Heart left ventricle (tissue), 13 donors: ENCODE results near the gene MCF2L.

Experiments used
- POLR2A ChIP-seq, 2 donors: fragments of 450-650 bp; IDR thresholded peaks; one replicate each; pipeline ENCODE4 v1.6.1; 2017; ENCODE audit warnings: antibody characterized with exemption in 2 of 2, mild to moderate bottlenecking in 2 of 2, moderate library complexity in 2 of 2
- TF ChIP-seq, protein P1 (sequence below), 12 donors: fragments of 200-600 bp; sonication (generic) in 4 of 12; IDR thresholded peaks; one replicate each; pipeline versions ENCODE4 v1.5.0 to v1.8.0; 2018 to 2022; ENCODE audit warnings: antibody characterized with exemption in 12 of 12, mild to moderate bottlenecking in 5 of 12
- donor health status: ischemic (EF 13 %, LVEDD 7.1; RV severe dilation, severe dysfunction).
- donor health status: DM: no; HTN: yes; CAD: no.
- donor health status: DM: no; HTN: no; CAD: no.
- donor health status: ischemic (EF 25% LVEDD 6.9; RV normal size, moderate dysfunction).
- donor health status: ischemic (EF 25% LVEDD 5.7; RV mildly dilated, moderate dysfunction).
- donor health status: ischemic (EF 35%, LVEDD 5.7; RV mildly dilated, moderate dysfunction).
- donor health status: nonischemic (EF 11% LVEDD 7.7; RV severe dilation, severe dysfunction).
- donor health status: DM: yes; HTN: yes; CAD: no.
- donor health status: PGD.
- donor health status: ischemic (EF 29% LVEDD 5.4; RV normal size, mild dysfunction).
- donor health status: nonischemic (EF 23%, LVEDD 6.1; RV moderate dilation, normal function).

DNA sequence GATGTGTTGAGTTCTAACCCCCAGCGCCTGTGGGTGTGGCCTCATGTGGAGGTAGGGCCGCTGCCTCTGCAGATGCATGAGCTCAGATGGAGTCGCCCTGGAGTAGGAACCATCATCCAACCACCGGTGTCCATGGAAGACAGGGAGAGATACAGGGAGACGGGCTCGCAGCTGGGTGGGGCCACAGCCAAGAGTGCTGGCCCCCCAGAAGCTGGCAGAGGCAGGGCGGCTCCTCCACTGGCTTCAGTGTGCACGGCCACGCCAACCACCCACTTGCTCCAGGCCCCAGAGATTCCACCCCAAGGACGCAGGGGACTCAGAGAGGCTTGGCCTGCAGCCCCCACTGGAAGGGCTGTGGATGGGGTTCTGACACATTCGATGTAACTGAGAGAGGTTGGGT, 5.4 kb upstream of the MCF2L start:
- TF ChIP-seq POLR2A (IDR thresholded peaks at IDR 0.05), result no peak
- TF ChIP-seq, protein P1, sequence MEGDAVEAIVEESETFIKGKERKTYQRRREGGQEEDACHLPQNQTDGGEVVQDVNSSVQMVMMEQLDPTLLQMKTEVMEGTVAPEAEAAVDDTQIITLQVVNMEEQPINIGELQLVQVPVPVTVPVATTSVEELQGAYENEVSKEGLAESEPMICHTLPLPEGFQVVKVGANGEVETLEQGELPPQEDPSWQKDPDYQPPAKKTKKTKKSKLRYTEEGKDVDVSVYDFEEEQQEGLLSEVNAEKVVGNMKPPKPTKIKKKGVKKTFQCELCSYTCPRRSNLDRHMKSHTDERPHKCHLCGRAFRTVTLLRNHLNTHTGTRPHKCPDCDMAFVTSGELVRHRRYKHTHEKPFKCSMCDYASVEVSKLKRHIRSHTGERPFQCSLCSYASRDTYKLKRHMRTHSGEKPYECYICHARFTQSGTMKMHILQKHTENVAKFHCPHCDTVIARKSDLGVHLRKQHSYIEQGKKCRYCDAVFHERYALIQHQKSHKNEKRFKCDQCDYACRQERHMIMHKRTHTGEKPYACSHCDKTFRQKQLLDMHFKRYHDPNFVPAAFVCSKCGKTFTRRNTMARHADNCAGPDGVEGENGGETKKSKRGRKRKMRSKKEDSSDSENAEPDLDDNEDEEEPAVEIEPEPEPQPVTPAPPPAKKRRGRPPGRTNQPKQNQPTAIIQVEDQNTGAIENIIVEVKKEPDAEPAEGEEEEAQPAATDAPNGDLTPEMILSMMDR (IDR thresholded peaks at IDR 0.05), result no peak
